H1 (cell line): ENCODE measurements around the gene LCE2C. TPM values are rescaled to one million over a fixed set of nuclear protein-coding genes. Genes with fewer than 3 reads are reported as not detected.

Source experiments
- CTCF ChIA-PET: fragments of 300-600 bp; sonication (Branson Sonifier 250); formaldehyde crosslinking; loops from one replicate; lab custom pipeline; 2021; ENCODE audit not compliant: partially characterized antibody; lab: Charles Lee
- POLR2A ChIA-PET: fragments of 300-600 bp; sonication (Branson Sonifier 250); formaldehyde crosslinking; loops from one replicate; lab custom pipeline; 2021; ENCODE audit warnings: inconsistent platforms; ENCODE audit not compliant: partially characterized antibody; lab: Charles Lee
- DNase-seq, 2 experiments: peaks; one replicate each; pipeline versions ENCODE4 v3.0.0 to v3.0.0-alpha.2; 2010 to 2022; ENCODE audit warnings: low spot score in 2 of 2, low read depth in 1 of 2, mixed read lengths in 1 of 2
- FAIRE-seq: peaks from 2 replicates; lab custom pipeline; 2011; peaks lifted over from hg19 to GRCh38; lab: Jason Lieb, UNC
- H2AFZ ChIP-seq: 2 replicates; pipeline ENCODE4 v1.8.1; 2012; ENCODE audit warnings: low read length, inconsistent platforms
- H2AK5ac ChIP-seq: 2 replicates; pipeline ENCODE4 v1.6.1; 2013; ENCODE audit warnings: low read depth, low read length
- H2BK120ac ChIP-seq: replicated peaks from 2 replicates; pipeline ENCODE3; 2013; ENCODE audit warnings: low read depth, low read length, inconsistent platforms
- H2BK12ac ChIP-seq: 2 replicates; pipeline ENCODE4 v1.6.1; 2013; ENCODE audit warnings: low read depth, low read length
- H2BK15ac ChIP-seq: 2 replicates; pipeline ENCODE4 v1.6.1; 2013; ENCODE audit warnings: low read length
- H2BK20ac ChIP-seq: 2 replicates; pipeline ENCODE4 v1.6.1; 2013; ENCODE audit warnings: low read length
- H2BK5ac ChIP-seq: 2 replicates; pipeline ENCODE4 v1.6.1; 2013; ENCODE audit warnings: low read depth, low read length
- H3K14ac ChIP-seq: 2 replicates; pipeline ENCODE4 v1.6.1; 2013; ENCODE audit warnings: inconsistent platforms; ENCODE audit not compliant: insufficient read length
- H3K18ac ChIP-seq: 2 replicates; pipeline ENCODE4 v1.6.1; 2013; ENCODE audit warnings: low read length; ENCODE audit errors: extremely low read depth
- H3K23ac ChIP-seq: 2 replicates; pipeline ENCODE4 v1.6.1; 2013; ENCODE audit warnings: inconsistent platforms; ENCODE audit not compliant: insufficient read length
- H3K23me2 ChIP-seq: 2 replicates; pipeline ENCODE4 v1.6.1; 2013; ENCODE audit warnings: low read depth, low read length
- H3K27ac ChIP-seq: 2 replicates; pipeline ENCODE4 v1.6.1; 2011; ENCODE audit warnings: low read depth, low read length, inconsistent platforms
- H3K27me3 ChIP-seq, 4 experiments: replicated peaks in 1 of 4; 1 replicate in 1 of 4; 2 replicates in 3 of 4; pipeline versions ENCODE4 v1.6.1 to v1.8.1; 2011 to 2013; ENCODE audit warnings: low read length in 3 of 4, mild to moderate bottlenecking in 3 of 4, inconsistent platforms in 2 of 4, mixed read lengths in 2 of 4, moderate library complexity in 1 of 4; ENCODE audit not compliant: control insufficient read depth in 3 of 4, insufficient read depth in 3 of 4; ENCODE audit errors: extremely low read depth in 1 of 4
- H3K36me3 ChIP-seq, 4 experiments: 2 replicates each; pipeline versions ENCODE4 v1.6.1 to v1.8.1; 2011 to 2013; ENCODE audit warnings: mild to moderate bottlenecking in 4 of 4, low read length in 3 of 4, moderate library complexity in 2 of 4, control low read depth in 1 of 4, inconsistent platforms in 1 of 4; ENCODE audit not compliant: insufficient read depth in 4 of 4, control insufficient read depth in 2 of 4
- H3K4ac ChIP-seq: replicated peaks from 2 replicates; pipeline ENCODE3; 2013; ENCODE audit warnings: low read length, low read depth, mixed read lengths, inconsistent platforms; ENCODE audit not compliant: insufficient read length
- H3K4me1 ChIP-seq, 4 experiments: replicated peaks in 1 of 4; 1 replicate in 1 of 4; 2 replicates in 3 of 4; pipeline versions ENCODE4 v1.6.1 to v1.8.1; 2011 to 2013; ENCODE audit warnings: low read length in 3 of 4, inconsistent platforms in 2 of 4, mixed read lengths in 1 of 4; ENCODE audit not compliant: insufficient read depth in 4 of 4, control insufficient read depth in 3 of 4
- H3K4me2 ChIP-seq, 2 experiments: 2 replicates each; pipeline versions ENCODE4 v1.6.1 to v1.8.1; 2011 to 2013; ENCODE audit warnings: low read depth in 2 of 2, low read length in 2 of 2, control low read depth in 1 of 2, inconsistent platforms in 1 of 2, mild to moderate bottlenecking in 1 of 2; ENCODE audit not compliant: insufficient read depth in 1 of 2
- H3K4me3 ChIP-seq, 4 experiments: fragments of 200-600, 300-600 bp in 1 of 4; sonication (generic), shearing (Covaris generic), sonication (Bioruptor Twin) in 1 of 4; 2 replicates each; pipeline versions ENCODE4 v1.5.1 to v1.8.1; 2011 to 2016; ENCODE audit warnings: low read length in 4 of 4, low read depth in 3 of 4, control low read depth in 2 of 4, inconsistent platforms in 2 of 4, mild to moderate bottlenecking in 2 of 4, mixed read lengths in 1 of 4, moderate library complexity in 1 of 4; ENCODE audit not compliant: insufficient read depth in 2 of 4; ENCODE audit errors: extremely low read depth in 1 of 4
- H3K56ac ChIP-seq: replicated peaks from 2 replicates; pipeline ENCODE3; 2013; ENCODE audit warnings: low read depth, mild to moderate bottlenecking, mixed read lengths, low read length, inconsistent platforms; ENCODE audit not compliant: insufficient read length
- H3K79me1 ChIP-seq: 2 replicates; pipeline ENCODE4 v1.6.1; 2013; ENCODE audit warnings: low read depth, low read length, control low read depth
- H3K79me2 ChIP-seq, 2 experiments: 2 replicates each; pipeline versions ENCODE4 v1.6.1 to v1.8.1; 2012 to 2013; ENCODE audit warnings: low read length in 2 of 2, mild to moderate bottlenecking in 2 of 2, inconsistent platforms in 1 of 2; ENCODE audit not compliant: insufficient read depth in 2 of 2, control insufficient read depth in 1 of 2
- H3K9ac ChIP-seq, 4 experiments: replicated peaks in 1 of 4; 1 replicate in 1 of 4; 2 replicates in 3 of 4; pipeline versions ENCODE4 v1.6.1 to v1.8.1; 2011 to 2013; ENCODE audit warnings: low read depth in 3 of 4, low read length in 3 of 4, control low read depth in 2 of 4, mild to moderate bottlenecking in 2 of 4, moderate library complexity in 2 of 4, inconsistent platforms in 1 of 4; ENCODE audit errors: extremely low read depth in 1 of 4
- H3K9me3 ChIP-seq, 2 experiments: 2 replicates each; pipeline versions ENCODE4 v1.6.1 to v1.8.1; 2012 to 2013; ENCODE audit warnings: mild to moderate bottlenecking in 2 of 2, moderate library complexity in 2 of 2, control low read depth in 1 of 2, inconsistent platforms in 1 of 2, low read depth in 1 of 2, low read length in 1 of 2, mixed read lengths in 1 of 2; ENCODE audit not compliant: insufficient read depth in 2 of 2
- H4K20me1 ChIP-seq, 2 experiments: replicated peaks in 1 of 2; 2 replicates each; pipeline versions ENCODE3 to v1.8.1; 2011 to 2013; ENCODE audit warnings: inconsistent platforms in 2 of 2, low read length in 2 of 2, mild to moderate bottlenecking in 1 of 2; ENCODE audit not compliant: insufficient read depth in 2 of 2, control insufficient read depth in 1 of 2
- H4K5ac ChIP-seq: 2 replicates; pipeline ENCODE4 v1.6.1; 2013; ENCODE audit warnings: low read length, low read depth, mixed read lengths, inconsistent platforms; ENCODE audit not compliant: insufficient read length
- H4K8ac ChIP-seq: 2 replicates; pipeline ENCODE4 v1.8.0; 2013; ENCODE audit warnings: mild to moderate bottlenecking, moderate library complexity, low read length, inconsistent platforms; ENCODE audit not compliant: insufficient read depth; ENCODE audit errors: extremely low read depth
- H4K91ac ChIP-seq: replicated peaks from 2 replicates; pipeline ENCODE3; 2013; ENCODE audit warnings: low read length, mixed read lengths, inconsistent platforms; ENCODE audit not compliant: insufficient read length
- CHD2 ChIP-seq: IDR thresholded peaks from 2 replicates; pipeline ENCODE4 v1.6.1; 2012; ENCODE audit warnings: low read length, improper control_type of control experiment
- EP300 ChIP-seq, 2 experiments: IDR thresholded peaks; 1 replicate in 1 of 2; 2 replicates in 1 of 2; pipeline ENCODE4 v1.6.1; 2011 to 2012; ENCODE audit warnings: low read depth in 2 of 2, low read length in 2 of 2, mild to moderate bottlenecking in 2 of 2, borderline replicate concordance in 1 of 2, inconsistent platforms in 1 of 2, moderate library complexity in 1 of 2
- EZH2 ChIP-seq: fragments of 200-600 bp; sonication (generic); IDR thresholded peaks from 2 replicates; pipeline ENCODE4 v1.7.1; 2012; ENCODE audit warnings: low read depth, mild to moderate bottlenecking, moderate library complexity, low read length, inconsistent platforms; ENCODE audit not compliant: severe bottlenecking
- HDAC2 ChIP-seq, 2 experiments: fragments of 300-600 bp in 1 of 2; sonication (generic) in 1 of 2; IDR thresholded peaks; 2 replicates each; pipeline ENCODE4 v1.6.1; 2011 to 2012; ENCODE audit warnings: low read depth in 2 of 2, low read length in 2 of 2, mild to moderate bottlenecking in 2 of 2, moderate library complexity in 2 of 2, borderline replicate concordance in 1 of 2, inconsistent platforms in 1 of 2
- KDM5A ChIP-seq: fragments of 200-600 bp; IDR thresholded peaks from 2 replicates; pipeline ENCODE4 v1.7.1; 2012; ENCODE audit warnings: mild to moderate bottlenecking, low read length, inconsistent platforms, mixed read lengths
- MAX ChIP-seq: IDR thresholded peaks from 2 replicates; pipeline ENCODE4 v1.6.1; 2012; ENCODE audit warnings: inconsistent platforms
- WGBS, 2 experiments: shearing (Covaris generic) in 1 of 2; methylation state at CpG; one replicate each; pipeline versions ENCODE4 v1.1.6 to v1.1.7; 2013 to 2015; ENCODE audit warnings: low lambda C conversion rate in 2 of 2, mixed read lengths in 2 of 2, inconsistent platforms in 1 of 2, low coverage in 1 of 2, missing lambda C conversion rate in 1 of 2; ENCODE audit not compliant: insufficient replicate concordance in 2 of 2, insufficient coverage in 1 of 2, insufficient read length in 1 of 2; ENCODE audit errors: extremely low coverage in 1 of 2, missing lambda C conversion rate in 1 of 2; 5-methylcytosine and 5-hydroxymethylcytosine counted together
- polyA plus RNA-seq, 7 experiments: library from polyadenylated mRNA; depleted of rRNA in 3 of 7; stranded (reverse) in 5 of 7; unstranded in 2 of 7; fragments of >200 nt in 5 of 7; fragments of 200-250 nt in 2 of 7; gene quantifications; 1 replicate in 5 of 7; 2 replicates in 1 of 7; 4 replicates in 1 of 7; pipeline versions ENCODE4 v1.2.1 to v1.2.3, GENCODE V29; 2011 to 2013; ENCODE audit warnings: missing spikeins in 2 of 7, mixed read lengths in 2 of 7
- total RNA-seq: library from RNA; stranded (reverse); fragmentation: NEBNext Ultra II Directional; extraction: Animal tissue kit (Norgen Biotek cat#: 25700); gene quantifications from 2 replicates; pipeline ENCODE4 v1.2.1, GENCODE V29; 2021

The LCE2C gene
- total and polyA plus RNA-seq, 2 of the 8 experiments (the other 6 are each of a cell fraction or from before 2014, with no cell fraction given): not detected

- POLR2A ChIA-PET: no interaction called here
- TF ChIP-seq CHD2 (no peak), MAX (no peak), EP300 (IDR thresholded peaks at IDR 0.05; ENCODE audit: borderline replicate concordance in 1 of 2, low read depth in 2 of 2, low read length in 2 of 2) (no peak), KDM5A (no peak), EZH2 (no peak), HDAC2 (IDR thresholded peaks at IDR 0.05; ENCODE audit: borderline replicate concordance in 1 of 2, low read depth in 2 of 2, low read length in 2 of 2) (no peak)
- TF ChIP-seq, all 59 proteins: peak for 0
- no peaks in the 10 kb centered on the region for H4K20me1 ChIP-seq
- DNase-seq (no peak), FAIRE-seq (no peak)
- H2BK15ac ChIP-seq: no peak overlapping the region
- no peak overlapping the region for H2AFZ ChIP-seq
- H3K27me3 ChIP-seq: no peaks in the 10 kb centered on the region
- H3K14ac ChIP-seq: no peak overlapping the region
- H3K79me2 ChIP-seq: no peaks in the 10 kb centered on the region
- no peak overlapping the region for H3K56ac ChIP-seq
- no peaks in the 10 kb centered on the region for H3K36me3 ChIP-seq
- H2BK5ac ChIP-seq: no peak overlapping the region
- H4K5ac ChIP-seq: no peak overlapping the region
- H3K4ac ChIP-seq: no peak overlapping the region
- no peak overlapping the region for H3K18ac ChIP-seq
- no peaks in the 10 kb centered on the region; the same call in 1 of the 2 replicates for H3K23me2 ChIP-seq
- peaks cover 67 to 90% of the 10 kb centered on the region in 2 experiments for H3K9me3 ChIP-seq
- WGBS, 2 experiments: 82% methylated on average over 5 of the region's 5 CpGs; no CpG with 5 or more reads in 1 of the 2 experiments
- H3K23ac ChIP-seq: no peak overlapping the region
- H2BK12ac ChIP-seq: no peak overlapping the region
- H3K4me3 ChIP-seq: no peak overlapping the region
- H2AK5ac ChIP-seq: no peak overlapping the region
- CTCF ChIA-PET: no interaction called here
- no peak overlapping the region for H3K27ac ChIP-seq
- no peak overlapping the region for H2BK120ac ChIP-seq
- no peak overlapping the region for H2BK20ac ChIP-seq
- H3K9ac ChIP-seq: no peak overlapping the region
- H3K79me1 ChIP-seq: no peaks in the 10 kb centered on the region
- no peak overlapping the region for H3K4me2 ChIP-seq
- H3K4me1 ChIP-seq: no peaks in the 10 kb centered on the region
- no peak overlapping the region for H4K91ac ChIP-seq
- H4K8ac ChIP-seq: no peak overlapping the region
Observed at GRCh38 chr1:152667648-152668047, 7.4 kb upstream of the LCE2C start.
